ENCODE data around the gene SV2C.

The SV2C gene

DNA sequence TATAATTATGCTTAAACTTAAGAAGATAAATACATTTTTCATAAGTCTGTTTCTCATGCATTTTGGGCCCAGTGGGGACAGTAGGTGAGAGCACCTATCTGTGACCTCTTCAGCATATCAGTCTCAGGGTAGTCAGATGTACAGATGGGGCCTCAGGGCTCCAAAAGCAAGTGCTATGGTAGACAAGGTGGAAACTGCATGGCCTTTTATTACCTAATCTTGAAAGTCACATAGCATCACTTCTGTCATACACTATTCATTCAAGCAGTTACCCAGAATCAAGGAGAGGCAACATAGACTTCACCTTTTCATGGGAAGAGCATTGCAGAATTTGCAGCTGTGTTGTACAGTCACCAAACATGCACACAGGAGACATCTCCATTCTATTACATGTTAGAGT is 94.8 kb downstream of the SV2C start:
- Histone ChIP-seq H3K4me1 (ENCODE audit: insufficient read depth, low read length) (peaks cover 7% of the 10 kb centered on the region), H2AFZ (ENCODE audit: low read depth, low read length) (no peak overlapping the region), H3K79me2 (ENCODE audit: insufficient read depth, low read length) (no peaks in the 10 kb centered on the region), H3K27me3 (ENCODE audit: insufficient read depth, low read length, poor library complexity) (no peaks in the 10 kb centered on the region), H3K36me3 (ENCODE audit: insufficient read depth, low read length) (no peaks in the 10 kb centered on the region), H3K9ac (ENCODE audit: low read depth, low read length) (no peak overlapping the region), H3K27ac (ENCODE audit: low read length) (no peak overlapping the region), H3K9me3 (ENCODE audit: insufficient read depth, low read length, severe bottlenecking) (no peaks in the 10 kb centered on the region), H3K4me3 (ENCODE audit: low read depth in 1 of 2, low read length in 2 of 2) (no peak overlapping the region), H3K4me2 (ENCODE audit: insufficient read depth, low read length) (no peak overlapping the region), H4K20me1 (ENCODE audit: insufficient read depth, low read length) (no peaks in the 10 kb centered on the region)
- no peak for ATAC-seq (ENCODE audit: insufficient read depth, low read depth)
- no peak for TF ChIP-seq EZH2 (IDR thresholded peaks at IDR 0.05; ENCODE audit: borderline replicate concordance, low read depth, low read length, severe bottlenecking)
- TF ChIP-seq CTCF (IDR thresholded peaks at IDR 0.05; ENCODE audit: borderline replicate concordance, extremely low read depth, low read length, poor library complexity, severe bottlenecking) = no peak
- DNase-seq = no peak

DNA sequence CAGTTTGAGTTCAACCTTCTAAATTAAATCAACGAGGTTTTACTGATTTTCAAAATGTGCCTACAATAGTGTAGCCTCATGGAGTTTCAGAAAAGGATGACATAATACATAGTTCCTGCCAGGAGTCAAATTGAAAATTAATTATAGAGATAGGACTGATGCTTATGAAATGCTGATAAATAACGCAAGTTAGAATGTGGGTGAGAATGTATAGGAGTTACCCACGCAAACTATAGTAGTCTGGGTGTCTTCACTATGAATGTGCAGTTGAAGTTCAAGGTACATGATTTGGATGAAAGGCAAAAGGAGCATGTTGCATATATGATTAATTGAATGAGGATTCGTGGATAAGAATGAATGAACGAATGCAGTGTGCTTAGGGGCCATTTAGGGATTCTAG is 95.7 kb downstream of the SV2C start:
- H3K79me2 ChIP-seq (ENCODE audit: insufficient read depth, low read length) = no peaks in the 10 kb centered on the region
- no peak overlapping the region for H3K9ac ChIP-seq (ENCODE audit: low read depth, low read length)
- H3K27me3 ChIP-seq (ENCODE audit: insufficient read depth, low read length, poor library complexity) = no peaks in the 10 kb centered on the region
- no peak for TF ChIP-seq EZH2 (IDR thresholded peaks at IDR 0.05; ENCODE audit: borderline replicate concordance, low read depth, low read length, severe bottlenecking)
- no peak for TF ChIP-seq CTCF (IDR thresholded peaks at IDR 0.05; ENCODE audit: borderline replicate concordance, extremely low read depth, low read length, poor library complexity, severe bottlenecking)
- H3K4me2 ChIP-seq (ENCODE audit: insufficient read depth, low read length) = no peak overlapping the region
- H4K20me1 ChIP-seq (ENCODE audit: insufficient read depth, low read length) = no peaks in the 10 kb centered on the region
- DNase-seq (no peak), ATAC-seq (ENCODE audit: insufficient read depth, low read depth) (no peak)
- no peaks in the 10 kb centered on the region for H3K36me3 ChIP-seq (ENCODE audit: insufficient read depth, low read length)
- H3K4me3 ChIP-seq (ENCODE audit: low read depth in 1 of 2, low read length in 2 of 2) = no peak overlapping the region
- H3K9me3 ChIP-seq (ENCODE audit: insufficient read depth, low read length, severe bottlenecking) = no peaks in the 10 kb centered on the region
- peaks cover 7% of the 10 kb centered on the region for H3K4me1 ChIP-seq (ENCODE audit: insufficient read depth, low read length)
- H3K27ac ChIP-seq (ENCODE audit: low read length) = no peak overlapping the region
- H2AFZ ChIP-seq (ENCODE audit: low read depth, low read length) = no peak overlapping the region

- H3K79me2 ChIP-seq (ENCODE audit: insufficient read depth, low read length) = no peaks in the 10 kb centered on the region
- TF ChIP-seq EZH2 (IDR thresholded peaks at IDR 0.05; ENCODE audit: borderline replicate concordance, low read depth, low read length, severe bottlenecking) = no peak
- TF ChIP-seq CTCF (IDR thresholded peaks at IDR 0.05; ENCODE audit: borderline replicate concordance, extremely low read depth, low read length, poor library complexity, severe bottlenecking) = no peak
- no peak overlapping the region for H3K4me2 ChIP-seq (ENCODE audit: insufficient read depth, low read length)
- H3K27me3 ChIP-seq (ENCODE audit: insufficient read depth, low read length, poor library complexity) = no peaks in the 10 kb centered on the region
- H3K9me3 ChIP-seq (ENCODE audit: insufficient read depth, low read length, severe bottlenecking) = no peaks in the 10 kb centered on the region
- H3K4me1 ChIP-seq (ENCODE audit: insufficient read depth, low read length) = peaks cover 2% of the 10 kb centered on the region; the same call in 1 of the 2 replicates
- no peak overlapping the region for H3K9ac ChIP-seq (ENCODE audit: low read depth, low read length)
- no peak overlapping the region for H3K27ac ChIP-seq (ENCODE audit: low read length)
- DNase-seq (no peak), ATAC-seq (ENCODE audit: insufficient read depth, low read depth) (no peak)
- H4K20me1 ChIP-seq (ENCODE audit: insufficient read depth, low read length) = no peaks in the 10 kb centered on the region
- no peak overlapping the region for H3K4me3 ChIP-seq (ENCODE audit: low read depth in 1 of 2, low read length in 2 of 2)
- H2AFZ ChIP-seq (ENCODE audit: low read depth, low read length) = no peak overlapping the region
- H3K36me3 ChIP-seq (ENCODE audit: insufficient read depth, low read length) = no peaks in the 10 kb centered on the region
These were observed 97.9 kb downstream of the SV2C start for GRCh38 chr5:76180814-76181805.
